WTC11 (cell line): ENCODE results near the gene MTHFS.

Experiments used
- CTCF ChIP-seq: fragments of 200-600 bp; IDR thresholded peaks from 2 replicates; pipeline ENCODE4 v1.8.0; 2022; ENCODE audit warnings: antibody characterized with exemption
- E2F4 ChIP-seq: sonication (generic); formaldehyde crosslinking; IDR thresholded peaks from 2 replicates; pipeline ENCODE4 v1.8.1; 2022; ENCODE audit warnings: low read depth, mild to moderate bottlenecking, moderate library complexity, missing genetic modification reagents, borderline replicate concordance
- ELF4 ChIP-seq: sonication (generic); formaldehyde crosslinking; IDR thresholded peaks from 2 replicates; pipeline ENCODE4 v1.8.1; 2022; ENCODE audit warnings: low read depth, mild to moderate bottlenecking, moderate library complexity, missing genetic modification reagents
- IRF2 ChIP-seq: sonication (generic); formaldehyde crosslinking; IDR thresholded peaks from 2 replicates; pipeline ENCODE4 v1.8.0; 2022; ENCODE audit warnings: low read depth, missing genetic modification reagents, borderline replicate concordance
- MYBL2 ChIP-seq: sonication (generic); formaldehyde crosslinking; IDR thresholded peaks from 2 replicates; pipeline ENCODE4 v1.8.1; 2023; ENCODE audit warnings: mild to moderate bottlenecking, moderate library complexity, missing genetic modification reagents
- SP1 ChIP-seq: sonication (generic); formaldehyde crosslinking; conservative IDR thresholded peaks from 2 replicates; pipeline ENCODE4 v1.8.1; 2022; ENCODE audit warnings: missing genetic modification reagents

- TF ChIP-seq E2F4 (CRISPR knock-in tag): no peak
- TF ChIP-seq IRF2 (CRISPR knock-in tag): no peak
- no peak for TF ChIP-seq SP1 (CRISPR knock-in tag)
- TF ChIP-seq CTCF: no peak
- TF ChIP-seq ELF4 (CRISPR knock-in tag): no peak
- TF ChIP-seq MYBL2 (CRISPR knock-in tag): no peak
Measured at GRCh38 chr15:79844221-79844620, 52.6 kb downstream of the MTHFS start.
